Suprapubic skin (tissue), 4 donors: ENCODE measurements around the gene SLC8A1.

Experiments used
- CTCF ChIP-seq, 2 donors: fragments of 200-600 bp in 1 of 2; fragments of 450-650 bp in 1 of 2; sonication (generic) in 1 of 2; IDR thresholded peaks; one replicate each; pipeline ENCODE4 v1.5.1; 2016 to 2019; ENCODE audit warnings: antibody characterized with exemption in 2 of 2, mild to moderate bottlenecking in 1 of 2, moderate library complexity in 1 of 2
- EP300 ChIP-seq: sonication (generic); formaldehyde crosslinking; IDR thresholded peaks from one replicate; pipeline ENCODE4 v1.6.1; 2017; ENCODE audit warnings: antibody characterized with exemption
- POLR2A ChIP-seq, 2 donors: fragments of 450-650 bp; IDR thresholded peaks; one replicate each; pipeline ENCODE4 v1.6.1; 2017; ENCODE audit warnings: antibody characterized with exemption in 2 of 2, mild to moderate bottlenecking in 2 of 2, moderate library complexity in 2 of 2
- POLR2AphosphoS5 ChIP-seq, 3 donors: sonication (generic); formaldehyde crosslinking; IDR thresholded peaks; one replicate each; pipeline ENCODE4 v1.6.1; 2017; ENCODE audit warnings: antibody characterized with exemption in 3 of 3

- TF ChIP-seq CTCF (IDR thresholded peaks at IDR 0.05) (no peak), POLR2AphosphoS5 (IDR thresholded peaks at IDR 0.05) (no peak), POLR2A (IDR thresholded peaks at IDR 0.05) (no peak), EP300 (peak; percentile 1)
These were observed 88.3 kb downstream of the SLC8A1 start for GRCh38 chr2:40363631-40364030.
